AG08395 (cell line): ENCODE results near the gene UCHL1.

ENCODE experiments used
- DNase-seq: peaks from one replicate; pipeline ENCODE4 v3.0.0; 2012; ENCODE audit warnings: mixed read lengths, low spot score

Gene UCHL1

DNA sequence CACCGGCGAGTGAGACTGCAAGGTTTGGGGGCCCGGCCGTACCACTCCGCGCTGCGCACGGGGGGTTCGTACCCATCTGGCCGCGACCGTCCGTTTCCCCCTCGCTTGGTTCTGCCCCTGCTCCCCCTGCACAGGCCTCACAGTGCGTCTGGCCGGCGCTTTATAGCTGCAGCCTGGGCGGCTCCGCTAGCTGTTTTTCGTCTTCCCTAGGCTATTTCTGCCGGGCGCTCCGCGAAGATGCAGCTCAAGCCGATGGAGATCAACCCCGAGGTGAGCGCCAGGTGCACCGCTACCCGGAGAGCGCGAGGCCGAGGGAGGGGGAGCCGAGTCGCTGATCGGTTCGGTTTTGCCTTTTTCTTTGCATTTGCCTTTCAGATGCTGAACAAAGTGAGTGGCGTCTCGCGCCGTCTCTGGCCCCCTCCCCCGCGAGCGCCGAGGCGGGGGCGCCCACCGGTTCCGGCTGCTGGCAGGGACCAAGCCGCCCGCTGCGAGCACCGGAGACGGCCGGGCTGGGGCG, at the start of gene UCHL1:
Gene UCHL1, plus strand, starts transcription at position 189 of the 517 bp plus-strand sequence. Its CDS starts 49 bp downstream, at position 238.
- peak; percentile 25 for DNase-seq

DNA sequence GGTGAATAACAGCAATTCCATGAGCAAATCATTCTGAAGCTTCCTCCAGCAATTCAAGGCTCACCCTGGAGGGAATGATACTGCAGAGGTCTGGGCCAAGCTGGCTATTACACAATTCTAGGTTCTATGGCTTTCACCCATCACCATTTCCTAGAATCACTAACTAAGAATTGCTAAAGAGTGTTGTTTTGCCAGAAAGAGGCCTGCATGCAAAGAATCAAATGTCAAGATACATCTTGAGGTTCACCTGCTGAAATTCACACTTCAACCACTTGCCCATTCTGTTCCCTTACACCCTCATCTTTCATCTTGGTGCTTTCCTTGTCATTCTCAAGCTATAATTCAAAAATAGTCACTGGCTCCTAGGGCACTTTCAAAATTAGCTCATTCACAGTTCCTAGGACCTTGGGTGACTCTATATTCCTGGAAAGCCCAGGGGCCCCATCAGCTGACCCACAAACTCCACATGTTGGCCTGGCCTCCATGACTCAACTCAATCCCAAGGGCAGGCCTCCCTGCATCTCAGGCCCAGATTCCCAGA, 49.4 kb upstream of the UCHL1 start:
- no peak for DNase-seq

DNA sequence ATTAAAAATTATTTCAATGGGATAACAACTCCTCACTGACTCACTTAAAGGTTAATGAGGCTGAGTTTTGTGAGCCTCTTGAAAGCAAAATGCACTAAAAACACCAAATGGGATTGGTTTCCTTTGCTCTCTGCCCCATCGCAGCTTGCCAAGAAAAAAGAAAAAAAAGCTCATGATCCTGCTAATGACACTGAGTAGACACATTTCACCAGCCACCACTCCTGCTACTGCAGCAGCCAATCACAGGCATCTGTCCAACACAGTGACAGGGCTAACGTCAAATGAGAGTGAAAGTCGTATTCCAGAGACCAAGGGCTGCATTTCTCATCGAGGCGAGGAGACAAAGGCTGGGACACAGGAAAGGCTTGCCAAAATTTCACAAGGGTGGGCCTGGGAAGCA, 47.5 kb upstream of the UCHL1 start:
- DNase-seq = no peak

DNA sequence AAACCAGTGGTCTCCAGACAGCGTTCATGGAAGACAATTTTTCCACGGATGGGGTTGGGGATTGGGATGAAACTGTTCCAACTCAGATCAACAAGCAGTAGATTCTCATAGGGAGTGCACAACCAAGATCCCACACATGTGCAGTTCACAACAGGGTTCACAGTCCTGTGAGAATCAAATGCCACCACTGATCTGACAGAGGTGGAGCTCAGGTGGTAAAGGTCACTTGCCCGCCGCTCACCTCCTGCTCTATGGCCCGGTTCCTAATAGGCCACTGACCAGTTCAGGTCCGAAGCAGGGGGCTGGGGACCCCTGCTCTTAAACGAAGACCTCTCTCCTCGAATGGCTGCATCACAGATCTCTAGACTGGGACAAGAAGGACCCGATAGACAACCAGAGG, 46.8 kb upstream of the UCHL1 start:
- no peak for DNase-seq

DNA sequence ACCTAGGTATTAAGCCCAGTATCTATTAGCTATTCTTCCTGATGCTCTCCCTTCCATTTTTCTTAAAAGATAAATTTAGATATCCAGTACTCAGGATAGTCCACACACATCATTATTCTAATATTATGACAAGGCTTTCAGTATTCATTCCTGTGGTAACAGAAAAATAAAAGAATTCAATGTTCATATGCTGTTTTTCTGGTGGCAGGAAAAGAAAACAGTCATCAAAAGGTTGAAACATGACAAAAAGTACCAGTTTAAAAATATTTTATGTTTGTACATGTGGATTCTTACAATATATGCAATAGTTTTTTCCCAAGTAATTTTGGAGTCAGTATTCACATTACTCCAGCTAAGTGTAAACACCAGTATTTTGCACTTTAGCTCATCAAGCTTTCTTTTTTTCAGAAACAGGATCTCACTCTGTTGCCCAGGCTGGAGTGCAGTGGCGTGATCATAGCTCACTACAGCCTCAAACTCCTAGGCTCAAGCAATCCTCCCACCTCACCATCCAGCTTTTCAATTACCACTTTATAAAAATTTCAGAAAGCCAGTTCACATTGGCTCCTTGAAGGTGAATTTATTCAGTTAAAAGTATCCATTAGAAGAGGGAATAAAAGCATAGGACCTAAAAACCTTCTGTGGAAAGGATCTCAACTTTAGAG, 44.6 kb upstream of the UCHL1 start:
- no peak for DNase-seq

DNA sequence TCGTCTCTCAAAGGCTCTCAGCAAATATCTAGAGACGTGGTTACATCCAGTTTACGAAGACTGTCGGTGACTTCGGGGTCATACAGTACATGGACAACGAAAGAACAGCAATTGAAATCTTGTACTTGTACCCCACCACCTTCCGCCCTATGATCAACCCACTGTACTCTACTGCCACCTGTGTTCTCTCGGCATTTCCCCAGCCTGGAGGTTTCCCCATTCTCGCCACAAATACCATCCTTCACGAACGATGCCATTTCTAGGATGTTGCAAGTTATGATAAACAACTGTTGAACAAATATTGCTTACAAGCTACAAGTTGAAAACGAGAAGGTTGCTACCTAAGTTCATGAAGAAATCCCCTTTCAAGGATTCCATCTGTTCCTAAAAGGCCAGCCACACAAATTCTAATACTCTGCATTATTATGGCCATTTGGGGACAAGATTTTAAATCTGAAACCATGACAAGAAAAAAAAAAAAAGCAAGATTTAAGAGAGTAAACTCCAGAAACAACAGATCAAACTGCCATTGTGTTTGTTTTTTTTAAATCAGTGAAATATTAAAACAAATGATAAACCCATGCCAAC, 44.0 kb upstream of the UCHL1 start:
- DNase-seq = peak; percentile 43

DNA sequence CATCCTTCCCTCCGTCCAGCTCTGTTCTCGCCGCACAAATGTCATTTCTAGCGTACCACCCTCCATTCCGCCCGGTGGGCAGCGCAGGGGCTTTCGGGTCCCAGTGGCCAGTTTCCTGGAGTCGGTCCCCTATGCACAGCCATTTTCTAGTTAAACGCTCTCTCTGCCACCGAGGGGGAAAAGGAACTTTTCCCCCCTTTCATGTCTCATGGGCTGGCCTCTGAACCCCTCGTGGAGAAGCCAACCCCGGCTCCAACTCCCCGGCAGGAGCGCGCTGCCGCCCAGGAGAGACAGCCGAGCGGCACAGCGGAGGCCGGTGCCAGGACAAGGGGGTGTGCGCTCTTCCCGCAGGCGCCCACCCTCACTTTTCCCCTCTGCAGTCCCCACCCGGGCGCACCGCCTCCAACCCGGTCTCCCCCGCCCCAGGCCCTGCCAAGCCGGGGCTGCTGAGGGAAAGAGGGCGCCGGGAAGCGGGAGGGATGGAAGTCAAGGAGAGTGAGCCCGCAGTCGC, 43.0 kb upstream of the UCHL1 start:
- no peak for DNase-seq

DNA sequence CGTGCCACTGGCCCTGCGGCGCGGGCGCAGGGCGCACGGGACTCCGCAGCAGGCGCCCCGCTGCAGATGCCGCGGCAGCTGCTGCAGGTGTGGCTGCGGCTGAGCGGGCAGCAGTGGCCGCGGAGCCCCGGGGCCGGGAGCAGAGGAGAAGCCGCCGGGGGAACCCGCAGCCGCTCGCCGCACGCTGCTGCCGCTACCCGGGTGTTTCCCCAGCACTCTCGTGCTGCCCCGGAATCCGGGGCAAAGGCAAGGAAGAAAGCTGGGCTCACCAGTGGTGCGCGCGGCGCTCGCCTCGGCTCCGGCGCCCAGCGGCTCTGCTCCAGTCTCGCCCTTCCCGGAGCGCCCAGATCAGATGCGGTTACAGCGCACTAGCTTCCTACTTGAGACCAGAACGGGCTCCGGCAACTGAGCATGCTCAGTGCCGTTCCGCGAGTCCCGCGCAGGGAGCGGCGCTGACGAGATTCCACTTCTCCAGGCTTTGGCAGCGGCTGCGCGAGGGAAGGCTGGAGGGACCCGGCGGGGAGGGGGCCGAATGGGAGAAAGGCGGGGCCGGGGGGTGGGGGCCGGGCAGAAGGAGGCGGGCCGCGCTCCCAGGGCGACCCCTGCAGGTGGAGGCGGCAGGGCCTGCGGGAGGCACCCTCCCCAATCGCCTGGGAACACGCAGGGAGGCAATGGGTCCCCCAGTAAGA, 42.4 kb upstream of the UCHL1 start, which contains the start of gene APBB2:
Gene APBB2, minus strand, starts transcription at position 407 of the 689 bp plus-strand sequence. CDS start 181,288 bp downstream, outside the sequence.
- peak; percentile 97 for DNase-seq

DNA sequence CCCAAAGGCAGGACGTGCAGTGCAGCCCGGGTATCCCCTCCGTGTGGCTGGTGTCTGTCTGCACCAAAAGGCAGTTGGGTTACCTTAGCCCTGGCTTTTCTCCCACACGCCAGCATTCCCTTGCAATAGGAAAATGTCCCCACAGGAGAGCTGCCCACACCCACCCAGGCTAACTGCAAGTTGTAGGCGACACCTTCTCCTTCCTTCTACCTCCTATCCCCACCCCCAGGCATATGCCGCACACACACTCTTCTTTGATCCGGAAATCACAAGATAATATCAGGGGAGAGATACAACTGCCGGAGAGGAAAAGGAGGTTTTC, 41.9 kb upstream of the UCHL1 start:
- no peak for DNase-seq

DNA sequence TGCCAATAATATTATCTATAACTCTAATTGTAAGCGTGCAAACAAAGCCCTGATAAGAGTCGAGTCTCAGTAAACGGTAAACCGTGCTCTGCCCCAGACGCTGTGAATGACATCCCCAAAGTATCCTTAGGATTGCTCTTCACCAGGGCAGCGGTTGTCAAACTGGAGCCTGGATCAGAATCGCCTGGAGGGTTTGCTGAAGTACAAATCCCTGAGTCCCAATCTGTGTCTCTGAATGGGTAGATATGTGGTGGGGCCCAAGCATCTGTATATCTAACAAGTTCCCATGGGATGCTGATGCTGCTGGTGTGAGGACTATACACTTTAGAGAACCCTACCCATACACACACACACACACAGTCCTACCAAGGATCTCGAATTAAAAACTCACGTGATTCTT, 41.6 kb upstream of the UCHL1 start:
- DNase-seq = no peak

DNA sequence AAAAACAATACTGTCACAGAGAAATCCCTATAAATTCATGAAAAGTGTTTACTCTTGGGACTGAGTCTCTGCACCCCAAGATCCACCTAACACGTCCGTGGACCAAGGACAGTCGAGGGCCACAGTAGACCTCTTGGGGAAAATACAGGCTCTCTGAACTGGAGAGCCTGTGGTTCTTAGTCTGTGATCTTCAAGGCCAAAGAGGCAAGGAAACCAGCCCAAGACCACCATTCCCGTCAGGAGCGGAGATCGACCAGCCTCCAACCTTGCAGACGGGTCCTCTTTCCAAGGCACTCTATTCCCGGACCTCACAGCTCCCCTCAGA, 40.8 kb upstream of the UCHL1 start:
- DNase-seq = no peak

DNA sequence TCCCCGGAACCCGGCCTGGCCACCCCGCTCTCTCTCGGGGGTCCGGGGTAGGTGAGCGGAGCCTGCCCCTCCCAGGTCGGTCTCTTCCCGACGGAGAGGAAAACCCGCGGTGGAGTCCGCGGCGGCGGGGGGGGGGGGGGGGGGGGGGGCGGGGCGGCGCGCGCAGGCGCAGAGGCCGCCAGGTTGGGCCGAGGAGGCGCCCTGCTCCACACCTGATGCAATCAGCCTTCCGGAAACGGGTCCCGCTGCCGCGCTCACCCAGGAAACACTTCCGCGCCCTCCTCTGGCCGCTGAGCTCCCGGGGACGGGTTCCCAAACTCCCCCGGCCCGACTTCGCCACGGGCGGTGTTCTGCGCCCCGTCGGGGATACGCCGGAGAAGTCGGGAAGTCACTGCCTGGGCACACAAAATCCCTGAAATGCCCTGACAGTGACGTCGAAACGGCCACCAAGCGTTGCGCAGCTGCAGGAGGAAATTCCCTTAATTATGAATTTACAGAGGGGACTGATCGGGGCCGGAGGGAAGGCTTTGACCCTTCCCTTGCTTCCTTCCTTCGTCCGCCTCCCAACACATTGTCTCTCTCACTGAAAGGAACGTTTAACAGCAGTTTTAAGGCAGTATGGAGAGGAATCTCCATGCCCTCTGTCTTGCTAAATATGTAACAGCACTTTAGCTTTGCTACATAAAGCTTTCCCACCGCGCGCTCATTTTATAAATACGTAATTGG, 40.3 kb upstream of the UCHL1 start:
- DNase-seq = peak; percentile 88

DNA sequence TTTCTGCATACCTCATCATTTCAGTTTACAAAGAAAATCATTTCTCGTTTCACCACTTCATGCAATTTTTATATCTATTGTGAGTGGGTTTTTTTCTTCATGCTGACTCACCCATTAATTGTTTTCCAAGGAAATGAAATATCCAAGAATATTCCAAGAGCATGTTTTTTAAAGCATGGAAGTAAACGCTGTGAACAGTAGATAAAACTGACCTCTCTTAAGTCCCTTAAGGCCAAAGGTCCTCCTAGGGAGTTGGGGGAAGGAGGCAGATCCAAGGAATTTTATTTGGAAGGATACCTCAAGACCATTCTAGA, 39.8 kb upstream of the UCHL1 start:
- DNase-seq = no peak

DNA sequence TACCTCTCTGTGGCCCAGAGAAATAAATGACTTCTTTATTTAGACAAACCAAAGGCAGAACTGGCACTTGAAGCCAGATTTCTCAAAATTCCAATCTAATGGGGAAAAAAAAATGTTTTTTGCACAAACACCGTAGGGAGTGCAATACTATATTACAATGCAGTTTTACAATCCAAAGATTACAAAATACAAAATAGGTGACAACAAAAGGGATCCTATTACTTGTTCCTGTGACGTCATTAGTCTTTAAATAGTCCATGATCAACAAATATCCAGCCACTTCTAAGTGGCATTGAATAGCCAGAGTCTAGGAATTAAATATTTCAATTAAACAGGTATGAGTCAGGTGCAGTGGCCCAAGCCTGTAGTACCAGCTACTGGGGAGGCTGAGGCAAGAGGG, 39.4 kb upstream of the UCHL1 start:
- DNase-seq = no peak

DNA sequence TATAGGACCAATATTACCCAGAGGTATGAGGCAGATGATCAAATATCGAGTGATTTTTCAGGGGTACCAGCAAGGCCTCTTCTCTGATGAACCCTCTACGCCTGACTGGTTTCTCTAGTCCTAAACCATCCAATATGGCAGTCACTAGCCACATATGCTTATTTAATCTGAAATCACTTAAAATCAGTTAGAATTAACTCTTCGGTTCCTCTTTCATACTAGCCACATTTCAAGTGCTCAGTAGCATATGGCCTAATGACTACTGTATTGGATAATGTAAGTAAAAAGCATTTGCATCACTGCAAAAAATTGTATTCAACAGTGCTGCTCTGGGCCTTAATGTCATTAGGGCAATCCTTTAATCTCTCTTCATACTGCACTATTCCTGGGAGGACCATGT, 38.0 kb upstream of the UCHL1 start:
- DNase-seq = no peak

DNA sequence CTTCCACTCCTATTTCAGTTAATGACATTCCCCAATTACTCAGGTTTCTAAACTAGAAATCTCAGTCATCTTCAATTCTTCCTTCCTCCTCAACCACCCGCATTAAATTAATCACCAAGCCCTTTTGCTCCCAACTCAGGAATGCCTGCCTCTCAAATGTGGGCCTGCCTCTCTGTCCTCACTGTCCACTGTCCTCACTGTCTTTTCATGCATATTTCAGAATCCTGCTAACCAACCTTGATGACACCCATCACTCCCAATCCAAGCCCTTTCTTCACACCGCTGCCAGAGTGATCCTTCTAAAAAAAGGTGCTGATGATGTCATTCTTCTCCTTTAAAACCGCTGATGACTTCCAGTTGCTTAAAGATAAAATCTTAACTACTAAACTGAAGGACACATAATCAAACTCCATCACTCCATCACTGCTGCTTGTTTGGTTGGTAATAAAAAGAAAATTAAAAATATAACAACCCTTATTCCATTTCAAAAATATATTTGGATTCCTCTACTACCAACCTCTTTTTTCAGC, 37.2 kb upstream of the UCHL1 start:
- DNase-seq = no peak

DNA sequence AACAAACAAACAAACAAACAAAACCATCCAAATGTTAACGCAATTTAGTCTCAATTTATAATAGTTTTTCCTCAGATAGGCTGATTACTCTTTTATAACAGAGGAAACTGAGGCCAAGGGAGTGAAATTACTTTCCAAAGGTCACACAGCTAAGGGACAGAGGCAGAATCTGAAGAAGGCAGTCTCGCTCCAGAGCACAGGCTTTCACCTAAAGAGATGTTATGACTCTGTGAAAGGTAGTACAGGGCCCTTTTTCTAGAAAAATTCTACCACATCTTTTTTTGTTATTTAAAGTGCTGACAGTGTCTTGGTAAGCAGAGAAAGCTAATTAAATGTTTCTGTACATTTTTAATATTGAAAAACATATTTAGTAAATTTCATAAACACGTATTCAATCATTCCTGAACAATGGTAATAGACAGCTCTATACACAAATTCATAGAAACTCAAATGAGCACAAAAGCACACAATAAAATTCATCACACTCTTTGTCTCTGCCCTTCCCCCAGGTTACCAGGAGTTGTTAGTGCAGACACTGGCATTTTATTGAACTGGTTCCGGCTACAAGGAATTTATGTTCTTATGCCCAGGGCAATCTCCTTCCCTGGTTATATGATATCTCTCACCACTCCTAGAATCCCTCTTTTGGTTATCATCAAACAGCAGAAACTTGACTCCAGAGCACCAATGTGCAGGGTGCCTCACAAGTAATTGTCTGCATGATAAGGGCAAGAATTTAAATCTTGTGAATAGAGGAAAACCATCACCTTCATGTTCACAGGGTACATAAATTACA, 34.7 kb upstream of the UCHL1 start:
- no peak for DNase-seq

DNA sequence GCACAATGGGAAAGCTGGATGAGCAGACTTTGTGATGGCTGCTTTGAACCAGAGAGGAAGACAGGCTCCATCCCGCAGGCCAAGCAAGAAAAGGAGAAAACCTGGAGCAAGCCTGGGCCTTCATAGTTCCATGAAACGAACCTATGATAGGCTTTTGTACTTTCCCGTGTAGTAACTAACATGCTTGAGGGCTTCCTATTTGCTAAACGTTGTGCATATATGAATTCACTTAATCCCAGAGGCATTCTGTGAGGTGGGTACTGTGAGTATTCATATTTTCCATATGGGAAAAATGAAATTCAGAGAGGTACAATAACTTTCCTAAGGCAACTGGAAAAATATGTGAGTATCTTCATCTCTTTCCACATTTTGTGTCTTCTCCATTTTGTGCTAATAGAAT, 28.8 kb upstream of the UCHL1 start:
- DNase-seq = no peak

DNA sequence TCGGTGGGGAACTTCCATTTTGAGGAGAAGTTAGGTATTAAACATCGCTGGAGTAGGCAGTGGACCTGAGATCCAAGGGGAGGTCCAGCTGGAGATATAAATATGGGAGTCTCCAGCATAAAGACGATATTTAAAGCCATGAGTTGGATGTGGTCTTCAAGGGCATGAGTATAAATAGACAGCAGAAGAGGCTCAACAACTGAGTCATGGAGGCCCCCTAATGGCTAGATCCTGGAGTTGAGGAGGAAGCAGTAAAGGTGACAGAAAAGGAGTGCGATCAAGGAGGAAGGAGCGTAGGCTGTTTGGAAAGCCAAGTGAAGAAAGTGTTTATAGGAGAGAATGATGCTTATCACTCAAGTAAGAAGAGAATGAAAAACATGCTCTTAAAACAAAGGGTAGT, 24.3 kb upstream of the UCHL1 start:
- no peak for DNase-seq

DNA sequence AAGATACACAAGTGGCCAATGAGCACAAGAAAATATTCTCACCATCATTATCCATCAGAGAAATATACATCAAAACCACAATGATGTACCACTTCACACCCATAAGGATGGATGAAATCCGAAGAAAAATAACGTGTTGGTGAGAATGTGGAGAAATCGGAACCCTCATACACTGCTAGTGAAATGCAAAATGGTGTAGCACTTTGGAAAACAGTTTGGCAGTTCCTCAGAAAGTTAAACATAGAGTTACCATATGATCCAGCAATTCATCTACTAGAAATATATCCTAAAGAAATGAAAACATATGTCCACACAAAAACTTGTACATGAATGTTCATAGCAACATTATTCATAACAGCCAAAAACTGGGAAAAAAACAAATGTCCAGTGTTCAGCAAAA, 23.9 kb upstream of the UCHL1 start:
- DNase-seq = no peak

DNA sequence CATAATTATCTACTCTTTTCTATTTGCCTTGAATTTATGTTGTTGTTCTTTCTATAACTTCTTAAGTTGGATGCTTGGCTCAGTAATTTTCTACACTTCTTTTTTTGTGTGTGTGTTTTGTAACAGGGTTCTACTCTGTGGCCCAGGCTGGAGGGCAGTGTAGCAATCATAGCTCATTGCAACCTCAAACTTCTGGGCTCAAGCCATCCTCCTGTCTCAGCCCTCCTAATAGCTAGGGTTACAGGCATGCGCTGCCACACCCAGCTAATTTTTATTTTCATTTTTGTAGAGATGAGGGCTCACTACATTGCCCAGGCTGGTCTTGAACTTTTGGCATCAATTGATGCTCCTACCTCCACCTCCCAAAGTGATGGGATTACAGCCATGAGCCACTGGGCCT, 20.7 kb upstream of the UCHL1 start:
- no peak for DNase-seq
